K562 (cell line): ENCODE measurements around the gene GARRE1. TPM values are rescaled to one million over a fixed set of nuclear protein-coding genes. Genes with fewer than 3 reads are reported as not detected.

ENCODE experiments used
- ATAC-seq: fragments of 200-7000 bp; cut with Tn5 transposase; 3 replicates; pipeline ENCODE4 v1.9.1; 2020; ENCODE audit warnings: moderate library complexity
- BruUV-seq: library from RNA; stranded (reverse); fragments of 400-500 nt; replicated peaks from 2 replicates; lab custom pipeline; 2021; lab: Mats Ljungman, UMichigan
- CTCF ChIA-PET: fragments of 300-600 bp; formaldehyde crosslinking; extraction: SDS; loops from one replicate; lab custom pipeline; 2021; ENCODE audit warnings: low intra/inter-chr PET ratio; lab: Yijun Ruan, JAX
- POLR2A ChIA-PET: fragments of 300-600, 350-650 bp; sonication (Branson Sonifier 250); formaldehyde crosslinking; extraction: SDS; loops from one replicate; lab custom pipeline; 2021; ENCODE audit warnings: antibody characterized with exemption, inconsistent platforms; lab: Yijun Ruan, JAX
- DNase-seq, 4 experiments: peaks; one replicate each; pipeline versions ENCODE4 v3.0.0 to v3.0.0-alpha.2; 2011 to 2018; ENCODE audit warnings: low spot score in 3 of 4, mixed read lengths in 3 of 4; ENCODE audit errors: extremely low read depth in 1 of 4
- FAIRE-seq: peaks from 2 replicates; lab custom pipeline; 2011; peaks lifted over from hg19 to GRCh38; lab: Jason Lieb, UNC
- H2AFZ ChIP-seq: 2 replicates; pipeline ENCODE4 v1.6.0; 2011; ENCODE audit warnings: low read depth, low read length, control low read depth, inconsistent platforms
- H3K27ac ChIP-seq: fragments of 200-600 bp; 3 replicates; pipeline ENCODE4 v1.8.0; 2011; ENCODE audit warnings: low read depth, mild to moderate bottlenecking, control low read depth, inconsistent platforms, low read length, moderate library complexity, mixed read lengths; ENCODE audit errors: extremely low read depth
- H3K27me3 ChIP-seq, 2 experiments: fragments of 300-600 bp in 1 of 2; 2 replicates in 1 of 2; 3 replicates in 1 of 2; pipeline versions ENCODE4 v1.6.0 to v1.8.0; 2011; ENCODE audit warnings: inconsistent platforms in 2 of 2, low read length in 2 of 2, mild to moderate bottlenecking in 1 of 2, mixed read lengths in 1 of 2, moderate library complexity in 1 of 2; ENCODE audit not compliant: control insufficient read depth in 2 of 2, insufficient read depth in 2 of 2
- H3K36me3 ChIP-seq: fragments of 300-600 bp; 3 replicates; pipeline ENCODE4 v1.8.0; 2011; ENCODE audit warnings: mild to moderate bottlenecking, low read length, inconsistent platforms; ENCODE audit not compliant: control insufficient read depth, insufficient read depth
- H3K4me1 ChIP-seq, 2 experiments: fragments of 200-600 bp in 1 of 2; replicated peaks in 1 of 2; 2 replicates in 1 of 2; 3 replicates in 1 of 2; pipeline versions ENCODE4 v1.5.1 to v1.8.0; 2011; ENCODE audit warnings: inconsistent platforms in 2 of 2, low read length in 2 of 2, mild to moderate bottlenecking in 1 of 2, mixed read lengths in 1 of 2, moderate library complexity in 1 of 2; ENCODE audit not compliant: control insufficient read depth in 2 of 2, insufficient read depth in 2 of 2
- H3K4me2 ChIP-seq: 2 replicates; pipeline ENCODE4 v1.6.1; 2011; ENCODE audit warnings: low read length, control low read depth, inconsistent platforms, mixed read lengths; ENCODE audit not compliant: insufficient read depth
- H3K4me3 ChIP-seq: fragments of 200-600 bp; sonication (generic), shearing (Covaris generic); 2 replicates; pipeline ENCODE4 v1.5.1; 2016; ENCODE audit warnings: control low read depth, inconsistent platforms
- H3K79me2 ChIP-seq: fragments of 200-600 bp; 3 replicates; pipeline ENCODE4 v1.8.0; 2011; ENCODE audit warnings: low read length, inconsistent platforms; ENCODE audit not compliant: control insufficient read depth, insufficient read depth
- H3K9ac ChIP-seq, 2 experiments: 2 replicates each; pipeline versions ENCODE4 v1.6.0 to v1.6.1; 2011; ENCODE audit warnings: low read depth in 2 of 2, low read length in 2 of 2, control low read depth in 1 of 2, inconsistent platforms in 1 of 2, mild to moderate bottlenecking in 1 of 2, mixed read lengths in 1 of 2; ENCODE audit not compliant: insufficient read depth in 1 of 2
- H3K9me1 ChIP-seq: one replicate; pipeline ENCODE4 v1.6.0; 2011; ENCODE audit warnings: inconsistent platforms, mild to moderate bottlenecking, low read length, moderate library complexity; ENCODE audit not compliant: control insufficient read depth, insufficient read depth
- H3K9me3 ChIP-seq: replicated peaks from 2 replicates; pipeline ENCODE4 v1.5.1; 2011; ENCODE audit warnings: low read depth, low read length, inconsistent platforms; ENCODE audit not compliant: control insufficient read depth, insufficient read depth
- H4K20me1 ChIP-seq: replicated peaks from 2 replicates; pipeline ENCODE4 v1.6.1; 2011; ENCODE audit warnings: low read length, inconsistent platforms, mixed read lengths; ENCODE audit not compliant: control insufficient read depth, insufficient read depth
- DACH1 ChIP-seq: fragments of 450-650 bp; IDR thresholded peaks from 2 replicates; pipeline ENCODE4 v1.6.1; 2018; ENCODE audit not compliant: partially characterized antibody
- E2F5 ChIP-seq: sonication (generic); formaldehyde crosslinking; IDR thresholded peaks from 2 replicates; pipeline ENCODE4 v1.8.0; 2022; ENCODE audit warnings: mild to moderate bottlenecking, missing genetic modification reagents
- E2F6 ChIP-seq, 2 experiments: IDR thresholded peaks; 2 replicates each; pipeline ENCODE4 v1.6.1; 2011; ENCODE audit warnings: borderline replicate concordance in 1 of 2, control low read depth in 1 of 2, low read depth in 1 of 2, low read length in 1 of 2, mild to moderate bottlenecking in 1 of 2, mixed read lengths in 1 of 2, moderate library complexity in 1 of 2; ENCODE audit not compliant: insufficient read depth in 1 of 2, insufficient read length in 1 of 2, poor library complexity in 1 of 2, severe bottlenecking in 1 of 2; ENCODE audit errors: extremely low read depth in 1 of 2
- MCM5 ChIP-seq: fragments of 450-650 bp; IDR thresholded peaks from 2 replicates; pipeline ENCODE4 v1.6.1; 2016; ENCODE audit warnings: low read depth
- MTA3 ChIP-seq: fragments of 450-650 bp; formaldehyde crosslinking; IDR thresholded peaks from 2 replicates; pipeline ENCODE4 v1.6.1; 2017; ENCODE audit warnings: mild to moderate bottlenecking, borderline replicate concordance
- NCOA1 ChIP-seq: fragments of 450-650 bp; IDR thresholded peaks from 2 replicates; pipeline ENCODE4 v1.6.1; 2016; ENCODE audit warnings: low read depth
- NFRKB ChIP-seq: fragments of 450-650 bp; IDR thresholded peaks from 2 replicates; pipeline ENCODE4 v1.6.1; 2016; ENCODE audit warnings: low read depth
- PHTF2 ChIP-seq: fragments of 250-450 bp; sonication (Bioruptor Pico); IDR thresholded peaks from 2 replicates; pipeline ENCODE4 v1.5.0; 2021; ENCODE audit warnings: mild to moderate bottlenecking
- PTBP1 ChIP-seq: fragments of 200-400 bp; formaldehyde crosslinking; IDR thresholded peaks from 2 replicates; pipeline ENCODE4 v1.6.1; 2017; ENCODE audit warnings: low read depth, low read length
- SRSF7 ChIP-seq: fragments of 200-400 bp; formaldehyde crosslinking; optimal IDR thresholded peaks from 2 replicates; pipeline ENCODE3; 2017; ENCODE audit warnings: mild to moderate bottlenecking, low read depth, low read length
- STAT5A ChIP-seq: IDR thresholded peaks from 2 replicates; pipeline ENCODE4 v1.6.1; 2012; ENCODE audit warnings: low read length, inconsistent platforms, borderline replicate concordance
- TFE3 ChIP-seq: fragments of 450-650 bp; formaldehyde crosslinking; IDR thresholded peaks from 2 replicates; pipeline ENCODE4 v1.4.0; 2020; ENCODE audit warnings: mild to moderate bottlenecking, mixed read lengths
- THRAP3 ChIP-seq: fragments of 450-650 bp; IDR thresholded peaks from 2 replicates; pipeline ENCODE4 v1.6.1; 2016; ENCODE audit warnings: mild to moderate bottlenecking, inconsistent platforms, borderline replicate concordance
- YY1 ChIP-seq, 3 experiments: IDR thresholded peaks; 2 replicates each; pipeline ENCODE4 v1.6.1; 2011; ENCODE audit warnings: low read length in 2 of 3, mild to moderate bottlenecking in 2 of 3, moderate library complexity in 2 of 3, borderline replicate concordance in 1 of 3, control low read depth in 1 of 3, low read depth in 1 of 3; ENCODE audit not compliant: insufficient read depth in 3 of 3, insufficient replicate concordance in 2 of 3, control insufficient read depth in 1 of 3, insufficient read length in 1 of 3; ENCODE audit errors: extremely low read depth in 1 of 3
- ZBED1 ChIP-seq: IDR thresholded peaks from 2 replicates; pipeline ENCODE4 v1.6.1; 2014
- ZNF316 ChIP-seq: fragments of 450-650 bp; IDR thresholded peaks from 2 replicates; pipeline ENCODE4 v1.6.1; 2016
- ZNF408 ChIP-seq: fragments of 250-450 bp; sonication (Bioruptor Pico); IDR thresholded peaks from 2 replicates; pipeline ENCODE4 v1.4.0; 2020; ENCODE audit warnings: low read depth, mild to moderate bottlenecking, moderate library complexity
- ZNF830 ChIP-seq: fragments of 250-450 bp; sonication (Bioruptor Pico); IDR thresholded peaks from 2 replicates; pipeline ENCODE4 v1.5.0; 2021; ENCODE audit warnings: mild to moderate bottlenecking
- WGBS: fragments of 100-300 bp; shearing (Covaris generic); methylation state at CpG from one replicate; pipeline ENCODE4 v1.1.6; 2016; ENCODE audit warnings: low coverage, mixed read lengths; ENCODE audit not compliant: insufficient coverage; ENCODE audit errors: missing lambda C conversion rate; 5-methylcytosine and 5-hydroxymethylcytosine counted together
- in situ Hi-C: fragments of 300-500 bp; cut with MboI; formaldehyde crosslinking; loops from 4 replicates; pipeline ENCODE4 v1.15.0; 2018; ENCODE audit warnings: inconsistent platforms, mixed read lengths
- intact Hi-C: fragments of 100-400 bp; cut with micrococcal nuclease; formaldehyde crosslinking; loops from 2 replicates; pipeline ENCODE4 v1.14.2; 2022
- polyA plus RNA-seq, 8 experiments: library from polyadenylated mRNA; depleted of rRNA in 4 of 8; stranded (reverse) in 5 of 8; unstranded in 3 of 8; fragments of >200 nt; fragmentation: Nextera tagmentation in 2 of 8; fragmentation: Illumina TruSeq in 1 of 8; extraction: Ambion mirVana in 2 of 8; extraction: Trizol in 1 of 8; gene quantifications; 2 replicates each; pipeline versions ENCODE4 v1.2.1 to v1.2.3, GENCODE V29; 2011 to 2014; ENCODE audit warnings: inconsistent platforms in 1 of 8, missing spikeins in 1 of 8
- total RNA-seq, 7 experiments: library from RNA; depleted of rRNA in 6 of 7; stranded (reverse); fragments of >200 nt in 6 of 7; fragmentation: Illumina TruSeq in 2 of 7; extraction: Trizol in 2 of 7; gene quantifications; 2 replicates each; pipeline versions ENCODE4 v1.2.1 to v1.2.3, GENCODE V29; 2011 to 2021; ENCODE audit warnings: low replicate concordance in 1 of 7

The GARRE1 gene
- total and polyA plus RNA-seq, 9 of the 15 experiments (the other 6 are each of a cell fraction or from before 2014, with no cell fraction given): 1.6 to 12.8 (median 7.5) TPM

- TF ChIP-seq E2F6 (IDR thresholded peaks at IDR 0.05; ENCODE audit: borderline replicate concordance in 1 of 2, extremely low read depth in 1 of 2, insufficient read depth in 1 of 2, insufficient read length in 1 of 2, low read depth in 1 of 2, low read length in 1 of 2, poor library complexity in 1 of 2, severe bottlenecking in 1 of 2) (no peak), MCM5 (no peak), TFE3 (CRISPR knock-in tag) (no peak), SRSF7 (no peak), DACH1 (no peak), ZNF408 (CRISPR knock-in tag) (no peak), ZNF830 (no peak), NCOA1 (no peak)
Observed at GRCh38 chr19:34209726-34210125, 44.6 kb upstream of the GARRE1 start (continued).

GRCh38 chr19:34213283-34213682 is 41.1 kb upstream of the GARRE1 start:
- no TSS peak for BruUV-seq
- ATAC-seq: no peak
- H3K9ac ChIP-seq: no peak overlapping the region
- no peak for DNase-seq
- no peaks in the 10 kb centered on the region for H3K27me3 ChIP-seq
- H3K4me3 ChIP-seq: no peak overlapping the region
- H2AFZ ChIP-seq: no peak overlapping the region
- no peaks in the 10 kb centered on the region for H3K79me2 ChIP-seq
- peaks cover 72% of the 10 kb centered on the region for H3K36me3 ChIP-seq
- in situ Hi-C loops: no loop called here
- no peak overlapping the region for H3K27ac ChIP-seq
- peak; percentile 6 for FAIRE-seq
- H3K4me2 ChIP-seq: no peak overlapping the region
- H3K9me1 ChIP-seq: no peaks in the 10 kb centered on the region
- peaks cover 4% of the 10 kb centered on the region; the same call in 1 of the 2 replicates for H4K20me1 ChIP-seq
- CTCF ChIA-PET: no interaction called here
- H3K9me3 ChIP-seq: no peaks in the 10 kb centered on the region
- POLR2A ChIA-PET: no interaction called here
- H3K4me1 ChIP-seq: peaks cover 4 to 9% of the 10 kb centered on the region in 2 experiments; a peak in 4 of 5 replicates
- WGBS: 95% methylated on average over 2 of the region's 2 CpGs
- intact Hi-C loops: no loop called here
- no peak for TF ChIP-seq E2F5 (CRISPR knock-in tag)
- no peak for TF ChIP-seq NFRKB
- TF ChIP-seq ZNF316: peak; percentile 84
- TF ChIP-seq PTBP1: no peak
- TF ChIP-seq STAT5A: no peak
- TF ChIP-seq THRAP3: no peak
- no peak for TF ChIP-seq MTA3
- TF ChIP-seq PHTF2: no peak
- TF ChIP-seq ZBED1: no peak
- TF ChIP-seq YY1 (IDR thresholded peaks at IDR 0.05; ENCODE audit: borderline replicate concordance in 1 of 3, control insufficient read depth in 1 of 3, extremely low read depth in 1 of 3, insufficient read depth in 3 of 3, insufficient read length in 1 of 3, insufficient replicate concordance in 2 of 3, low read depth in 1 of 3, low read length in 2 of 3): no peak
